ENCODE data around the gene XPC.

The XPC gene

DNA sequence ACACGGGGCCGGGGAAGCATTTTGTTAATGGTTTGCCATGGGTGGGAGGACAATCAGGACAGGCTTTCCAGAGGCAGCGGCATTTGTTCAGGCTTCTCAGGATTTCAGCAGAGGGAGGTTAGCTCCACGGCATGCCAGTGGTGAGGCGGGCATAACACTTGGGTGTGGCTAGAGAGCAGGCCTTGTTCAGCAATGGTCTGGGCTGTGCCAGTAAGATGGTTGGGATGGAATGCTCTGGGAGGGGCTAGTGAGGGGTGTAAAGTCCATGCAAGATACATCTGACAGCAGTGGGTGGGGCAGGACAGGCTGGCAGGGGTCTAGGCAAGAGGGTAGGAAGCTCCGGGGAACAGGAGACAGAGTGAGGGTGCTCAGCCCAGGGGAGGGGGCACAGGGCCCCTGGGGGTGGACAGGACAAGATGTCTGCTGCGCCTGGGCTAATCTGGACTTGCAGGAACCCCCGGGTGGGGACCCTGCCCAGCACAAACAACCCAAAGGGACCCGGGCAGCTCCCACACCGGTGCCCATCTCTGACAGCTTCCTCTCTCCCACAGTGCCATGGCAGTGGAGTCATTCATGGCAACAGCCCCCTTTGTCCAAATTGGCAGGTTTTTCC is 45.1 kb downstream of the XPC start:
- TF ChIP-seq, protein P1, sequence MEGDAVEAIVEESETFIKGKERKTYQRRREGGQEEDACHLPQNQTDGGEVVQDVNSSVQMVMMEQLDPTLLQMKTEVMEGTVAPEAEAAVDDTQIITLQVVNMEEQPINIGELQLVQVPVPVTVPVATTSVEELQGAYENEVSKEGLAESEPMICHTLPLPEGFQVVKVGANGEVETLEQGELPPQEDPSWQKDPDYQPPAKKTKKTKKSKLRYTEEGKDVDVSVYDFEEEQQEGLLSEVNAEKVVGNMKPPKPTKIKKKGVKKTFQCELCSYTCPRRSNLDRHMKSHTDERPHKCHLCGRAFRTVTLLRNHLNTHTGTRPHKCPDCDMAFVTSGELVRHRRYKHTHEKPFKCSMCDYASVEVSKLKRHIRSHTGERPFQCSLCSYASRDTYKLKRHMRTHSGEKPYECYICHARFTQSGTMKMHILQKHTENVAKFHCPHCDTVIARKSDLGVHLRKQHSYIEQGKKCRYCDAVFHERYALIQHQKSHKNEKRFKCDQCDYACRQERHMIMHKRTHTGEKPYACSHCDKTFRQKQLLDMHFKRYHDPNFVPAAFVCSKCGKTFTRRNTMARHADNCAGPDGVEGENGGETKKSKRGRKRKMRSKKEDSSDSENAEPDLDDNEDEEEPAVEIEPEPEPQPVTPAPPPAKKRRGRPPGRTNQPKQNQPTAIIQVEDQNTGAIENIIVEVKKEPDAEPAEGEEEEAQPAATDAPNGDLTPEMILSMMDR (IDR thresholded peaks at IDR 0.05; ENCODE audit: low read depth, low read length, missing control alignments) = no peak
- H3K4me3 ChIP-seq (replicated peaks; ENCODE audit: low read depth, low read length) = no peak overlapping the region
- DNase-seq (ENCODE audit: extremely low read depth, low read depth) = no peak

DNA sequence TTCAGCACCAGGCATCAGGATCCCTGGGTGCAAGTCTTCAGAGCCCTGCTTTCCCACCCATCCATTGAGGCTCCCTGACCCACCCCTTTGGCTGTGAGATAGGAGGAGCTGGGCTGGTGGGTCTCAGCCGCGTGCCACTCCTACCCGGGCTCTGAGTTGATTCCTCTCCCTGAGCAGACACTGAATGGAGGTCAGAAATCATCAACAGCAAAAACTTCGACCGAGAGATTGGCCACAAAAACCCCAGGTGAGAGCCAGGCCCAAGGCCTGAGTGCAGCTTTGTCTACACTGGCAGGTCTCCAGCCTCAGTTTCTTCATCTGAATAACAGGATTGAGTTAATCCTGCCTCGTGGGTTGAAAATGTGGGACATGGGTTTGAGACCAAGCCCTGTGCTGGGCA is 45.7 kb downstream of the XPC start:
- TF ChIP-seq, protein P1 (IDR thresholded peaks at IDR 0.05; ENCODE audit: low read depth, low read length, missing control alignments) = no peak
- no peak overlapping the region for H3K4me3 ChIP-seq (replicated peaks; ENCODE audit: low read depth, low read length)
- DNase-seq (ENCODE audit: extremely low read depth, low read depth) = no peak

DNA sequence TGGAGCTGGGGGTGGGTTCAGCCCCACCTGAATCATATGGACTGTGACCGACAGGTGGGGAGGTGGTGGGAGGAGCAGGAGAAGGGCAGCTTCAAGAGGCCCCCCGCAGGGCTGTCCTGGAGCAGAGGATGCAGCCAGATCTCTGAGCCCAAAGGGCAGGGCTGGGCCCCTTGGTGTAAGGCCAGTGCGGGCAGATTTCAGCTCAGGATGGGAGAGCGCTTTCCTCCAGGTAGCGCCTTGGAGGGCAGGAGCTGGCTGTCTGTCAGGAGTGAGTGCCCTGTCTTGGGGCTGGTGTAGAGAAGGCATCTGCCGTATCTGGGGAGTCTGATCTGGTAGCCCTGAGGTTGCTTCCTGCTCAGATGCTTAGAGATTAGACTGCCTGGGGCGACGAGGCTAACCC is 46.3 kb downstream of the XPC start:
- TF ChIP-seq, protein P1 (IDR thresholded peaks at IDR 0.05; ENCODE audit: low read depth, low read length, missing control alignments) = no peak
- no peak overlapping the region for H3K4me3 ChIP-seq (replicated peaks; ENCODE audit: low read depth, low read length)
- DNase-seq (ENCODE audit: extremely low read depth, low read depth) = no peak

DNA sequence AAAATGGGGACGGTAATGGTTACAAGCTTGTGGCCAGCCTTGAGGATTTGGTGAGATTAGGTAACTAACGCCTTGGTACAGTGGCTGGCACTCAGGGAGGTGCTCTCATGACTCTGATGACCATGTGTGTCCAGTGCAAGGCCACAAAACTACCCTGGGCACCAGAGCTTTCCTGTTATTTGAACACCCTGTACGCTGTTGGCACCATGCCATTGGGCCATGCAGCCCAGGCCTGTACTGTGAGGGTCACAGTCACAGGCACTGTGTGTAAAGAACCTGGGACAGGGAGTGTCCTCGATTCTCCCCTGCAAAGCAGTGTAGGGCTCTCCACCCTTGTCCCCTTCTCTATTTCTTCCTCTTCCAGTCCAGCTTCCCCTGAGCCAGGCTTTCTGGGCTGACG is 47.3 kb downstream of the XPC start:
- TF ChIP-seq, protein P1 (IDR thresholded peaks at IDR 0.05; ENCODE audit: low read depth, low read length, missing control alignments) = no peak
- no peak for DNase-seq (ENCODE audit: extremely low read depth, low read depth)
- no peak overlapping the region for H3K4me3 ChIP-seq (replicated peaks; ENCODE audit: low read depth, low read length)

DNA sequence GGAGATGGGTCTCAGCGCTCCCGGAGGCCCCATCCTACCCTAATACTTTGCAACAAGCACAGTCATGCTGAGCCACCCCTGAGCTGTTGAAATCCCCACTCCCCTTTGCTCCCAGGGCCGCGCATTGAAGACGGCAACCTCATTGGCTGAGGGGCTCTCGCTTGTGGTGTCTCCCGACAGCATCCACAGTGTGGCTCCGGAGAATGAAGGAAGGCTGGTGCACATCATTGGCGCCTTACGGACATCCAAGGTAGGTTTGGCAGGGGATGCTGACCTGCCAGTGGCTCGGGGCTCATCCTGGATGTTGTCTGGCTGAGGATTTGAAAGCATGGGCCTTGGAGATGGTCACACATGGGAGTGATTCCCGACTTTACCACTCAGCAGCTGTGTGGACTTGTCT is 47.7 kb downstream of the XPC start:
- no peak overlapping the region for H3K4me3 ChIP-seq (replicated peaks; ENCODE audit: low read depth, low read length)
- TF ChIP-seq, protein P1 (IDR thresholded peaks at IDR 0.05; ENCODE audit: low read depth, low read length, missing control alignments) = no peak
- DNase-seq (ENCODE audit: extremely low read depth, low read depth) = no peak

DNA sequence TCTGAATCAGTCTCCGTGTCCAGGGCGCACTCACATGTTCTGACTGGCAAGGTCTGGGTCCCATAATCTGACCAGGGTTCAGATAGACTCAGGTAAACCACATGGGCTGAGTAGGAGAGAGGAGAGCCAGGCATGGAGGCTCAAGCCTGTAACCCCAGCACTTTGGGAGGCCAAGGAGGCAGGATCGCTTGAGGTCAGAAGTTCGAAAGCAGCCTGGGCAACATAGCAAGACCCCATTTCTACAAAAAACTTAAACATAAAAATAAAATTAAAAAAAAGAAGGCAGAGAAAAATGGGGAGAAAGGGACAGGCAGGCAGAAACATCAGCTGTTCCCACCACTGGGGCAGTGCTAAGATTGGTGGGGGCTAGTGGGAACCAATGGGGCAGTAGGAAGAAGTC is 48.2 kb downstream of the XPC start:
- no peak for DNase-seq (ENCODE audit: extremely low read depth, low read depth)
- TF ChIP-seq, protein P1 (IDR thresholded peaks at IDR 0.05; ENCODE audit: low read depth, low read length, missing control alignments) = no peak
- H3K4me3 ChIP-seq (replicated peaks; ENCODE audit: low read depth, low read length) = no peak overlapping the region

DNA sequence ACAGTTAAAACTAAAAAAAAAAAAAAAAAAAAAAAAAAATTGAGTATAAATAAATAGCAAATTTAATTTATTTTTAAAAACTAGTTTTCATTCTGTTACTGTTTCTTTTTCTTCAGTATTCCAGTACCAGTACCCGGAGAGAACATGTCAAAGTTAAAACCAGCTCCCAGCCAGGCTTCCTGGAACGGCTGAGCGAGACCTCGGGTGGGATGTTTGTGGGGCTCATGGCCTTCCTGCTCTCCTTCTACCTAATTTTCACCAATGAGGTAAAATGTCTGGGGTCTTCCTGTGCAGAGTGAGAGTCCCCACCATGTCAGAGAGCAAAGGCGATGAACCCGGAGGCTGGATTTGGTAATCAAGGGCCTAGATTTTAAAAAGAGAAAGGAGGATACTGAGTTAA is 49.1 kb downstream of the XPC start:
- TF ChIP-seq, protein P1 (IDR thresholded peaks at IDR 0.05; ENCODE audit: low read depth, low read length, missing control alignments) = no peak
- no peak overlapping the region for H3K4me3 ChIP-seq (replicated peaks; ENCODE audit: low read depth, low read length)

More for the DNA sequence above, 49.1 kb downstream of the XPC start:
- no peak for DNase-seq (ENCODE audit: extremely low read depth, low read depth)
